Measurements from ENCODE around the gene ENOPH1.

Gene ENOPH1

GRCh38 chr4:82428526-82428968, 1.8 kb upstream of the ENOPH1 start:
- no peak for DNase-seq (ENCODE audit: low read depth)

- DNase-seq (ENCODE audit: low read depth): peak; percentile 87
Observed at GRCh38 chr4:82428969-82429727, 1.2 kb upstream of the ENOPH1 start.

GRCh38 chr4:82429728-82430192, 630 bp upstream of the ENOPH1 start:
- no peak for DNase-seq (ENCODE audit: low read depth)

GRCh38 chr4:82430964-82431745, 765 bp downstream of the ENOPH1 start:
- DNase-seq (ENCODE audit: low read depth): peak; percentile 14

GRCh38 chr4:82431831-82432230, 1.4 kb downstream of the ENOPH1 start:
- DNase-seq (ENCODE audit: low read depth): no peak

- DNase-seq (ENCODE audit: low read depth): no peak
Observed at GRCh38 chr4:82432596-82432995, 2.2 kb downstream of the ENOPH1 start.

GRCh38 chr4:82433791-82434190, 3.4 kb downstream of the ENOPH1 start:
- DNase-seq (ENCODE audit: low read depth): no peak

GRCh38 chr4:82434949-82435348, 4.6 kb downstream of the ENOPH1 start:
- DNase-seq (ENCODE audit: low read depth): no peak

GRCh38 chr4:82436130-82436529, 5.7 kb downstream of the ENOPH1 start:
- no peak for DNase-seq (ENCODE audit: low read depth)

- no peak for DNase-seq (ENCODE audit: low read depth)
Observed at GRCh38 chr4:82436780-82437179, 6.4 kb downstream of the ENOPH1 start.

- DNase-seq (ENCODE audit: low read depth): no peak
Observed at GRCh38 chr4:82437285-82438005, 7.1 kb downstream of the ENOPH1 start.

- DNase-seq (ENCODE audit: low read depth): no peak
Observed at GRCh38 chr4:82439088-82439487, 8.7 kb downstream of the ENOPH1 start.

- DNase-seq (ENCODE audit: low read depth): no peak
Observed at GRCh38 chr4:82447886-82448285, 17.5 kb downstream of the ENOPH1 start.

GRCh38 chr4:82450966-82451755, 20.8 kb downstream of the ENOPH1 start:
- no peak for DNase-seq (ENCODE audit: low read depth)

GRCh38 chr4:82452026-82452425, 21.6 kb downstream of the ENOPH1 start:
- DNase-seq (ENCODE audit: low read depth): no peak

GRCh38 chr4:82457266-82457665, 26.9 kb downstream of the ENOPH1 start:
- no peak for DNase-seq (ENCODE audit: low read depth)

GRCh38 chr4:82458729-82459128, 28.3 kb downstream of the ENOPH1 start:
- DNase-seq (ENCODE audit: low read depth): no peak

- no peak for DNase-seq (ENCODE audit: low read depth)
Observed at GRCh38 chr4:82461710-82462109, 31.3 kb downstream of the ENOPH1 start.

- peak; percentile 55 for DNase-seq (ENCODE audit: low read depth)
Observed at GRCh38 chr4:82462415-82462831, 32.0 kb downstream of the ENOPH1 start.

- DNase-seq (ENCODE audit: low read depth): no peak
Observed at GRCh38 chr4:82463221-82463620, 32.8 kb downstream of the ENOPH1 start.

- no peak for DNase-seq (ENCODE audit: low read depth)
Observed at GRCh38 chr4:82467471-82467870, 37.1 kb downstream of the ENOPH1 start.
